WTC11 (cell line): ENCODE results near the gene CFAP20DC. TPM values are rescaled to one million over a fixed set of nuclear protein-coding genes. Genes with fewer than 3 reads are reported as not detected.

Source experiments
- ATAC-seq: fragments of 200-7000 bp; cut with Tn5 transposase; 2 replicates; pipeline ENCODE4 v1.10.0; 2021; ENCODE audit warnings: mild to moderate bottlenecking, moderate library complexity
- CTCF ChIA-PET: fragments of 300-600 bp; sonication (Branson Sonifier 250); formaldehyde crosslinking; loops from one replicate; lab custom pipeline; 2021; ENCODE audit warnings: antibody characterized with exemption; lab: Charles Lee
- POLR2A ChIA-PET: fragments of 350-600 bp; sonication (Branson Sonifier 250); formaldehyde crosslinking; loops from one replicate; lab custom pipeline; 2021; ENCODE audit warnings: antibody characterized with exemption; lab: Charles Lee
- DNase-seq: peaks from one replicate; pipeline ENCODE4 v3.0.0; 2021; ENCODE audit warnings: low spot score
- H3K27ac Mint-ChIP-seq: 2 replicates; pipeline ENCODE4 v1.8.0; 2021; ENCODE audit warnings: mixed read lengths
- H3K27me3 Mint-ChIP-seq: 2 replicates; pipeline ENCODE4 v1.8.0; 2021; ENCODE audit warnings: low read depth, mild to moderate bottlenecking, moderate library complexity, mixed read lengths
- H3K36me3 Mint-ChIP-seq: 2 replicates; pipeline ENCODE4 v1.8.0; 2021; ENCODE audit warnings: mixed read lengths
- H3K4me1 Mint-ChIP-seq: 2 replicates; pipeline ENCODE4 v1.8.0; 2022; ENCODE audit warnings: mixed read lengths
- H3K4me3 Mint-ChIP-seq: 2 replicates; pipeline ENCODE4 v1.8.0; 2021; ENCODE audit warnings: mild to moderate bottlenecking, moderate library complexity, mixed read lengths
- H3K9me3 Mint-ChIP-seq: 2 replicates; pipeline ENCODE4 v1.8.0; 2021; ENCODE audit warnings: mixed read lengths
- ATF3 ChIP-seq: sonication (generic); formaldehyde crosslinking; conservative IDR thresholded peaks from 2 replicates; pipeline ENCODE4 v1.8.1; 2022; ENCODE audit warnings: mild to moderate bottlenecking, missing genetic modification reagents
- ATF6 ChIP-seq: sonication (generic); formaldehyde crosslinking; IDR thresholded peaks from 2 replicates; pipeline ENCODE4 v1.8.1; 2023; ENCODE audit warnings: mild to moderate bottlenecking, missing genetic modification reagents
- CDX4 ChIP-seq: fragments of 250-450 bp; sonication (Bioruptor Pico); IDR thresholded peaks from 2 replicates; pipeline ENCODE4 v1.9.0; 2021; ENCODE audit warnings: moderate library complexity, mild to moderate bottlenecking, inconsistent platforms, borderline replicate concordance
- ELF4 ChIP-seq: sonication (generic); formaldehyde crosslinking; IDR thresholded peaks from 2 replicates; pipeline ENCODE4 v1.8.1; 2022; ENCODE audit warnings: low read depth, mild to moderate bottlenecking, moderate library complexity, missing genetic modification reagents
- GABPB1 ChIP-seq: sonication (generic); formaldehyde crosslinking; IDR thresholded peaks from 2 replicates; pipeline ENCODE4 v1.8.1; 2023; ENCODE audit warnings: mild to moderate bottlenecking, missing genetic modification reagents
- JUN ChIP-seq: sonication (generic); formaldehyde crosslinking; IDR thresholded peaks from 2 replicates; pipeline ENCODE4 v1.8.0; 2023; ENCODE audit warnings: mild to moderate bottlenecking, missing genetic modification reagents
- KAT7 ChIP-seq: sonication (generic); formaldehyde crosslinking; IDR thresholded peaks from 2 replicates; pipeline ENCODE4 v1.8.1; 2023; ENCODE audit warnings: missing genetic modification reagents, mild to moderate bottlenecking, borderline replicate concordance
- MLX ChIP-seq: sonication (generic); formaldehyde crosslinking; IDR thresholded peaks from 2 replicates; pipeline ENCODE4 v1.8.1; 2023; ENCODE audit warnings: mild to moderate bottlenecking, missing genetic modification reagents, moderate library complexity
- NFYB ChIP-seq: sonication (generic); formaldehyde crosslinking; conservative IDR thresholded peaks from 2 replicates; pipeline ENCODE4 v1.8.0; 2022; ENCODE audit warnings: low read depth, missing genetic modification reagents
- PREB ChIP-seq: sonication (generic); formaldehyde crosslinking; IDR thresholded peaks from 2 replicates; pipeline ENCODE4 v1.8.1; 2022; ENCODE audit warnings: mild to moderate bottlenecking, missing genetic modification reagents, moderate library complexity, borderline replicate concordance
- PRRX2 ChIP-seq: fragments of 250-450 bp; sonication (Bioruptor Pico); IDR thresholded peaks from 2 replicates; pipeline ENCODE4 v1.8.0; 2021; ENCODE audit warnings: mild to moderate bottlenecking
- SP1 ChIP-seq: sonication (generic); formaldehyde crosslinking; conservative IDR thresholded peaks from 2 replicates; pipeline ENCODE4 v1.8.1; 2022; ENCODE audit warnings: missing genetic modification reagents
- TEAD1 ChIP-seq: sonication (generic); formaldehyde crosslinking; IDR thresholded peaks from 2 replicates; pipeline ENCODE4 v1.8.0; 2022; ENCODE audit warnings: mild to moderate bottlenecking, missing genetic modification reagents
- TEAD4 ChIP-seq: sonication (generic); formaldehyde crosslinking; IDR thresholded peaks from 2 replicates; pipeline ENCODE4 v1.8.0; 2022; ENCODE audit warnings: mild to moderate bottlenecking, missing genetic modification reagents
- ZNF219 ChIP-seq: sonication (generic); formaldehyde crosslinking; IDR thresholded peaks from 2 replicates; pipeline ENCODE4 v1.8.0; 2023; ENCODE audit warnings: missing genetic modification reagents, mild to moderate bottlenecking, borderline replicate concordance
- ZNF263 ChIP-seq: sonication (generic); formaldehyde crosslinking; IDR thresholded peaks from 2 replicates; pipeline ENCODE4 v1.8.1; 2022; ENCODE audit warnings: low read depth, mild to moderate bottlenecking, moderate library complexity, missing genetic modification reagents
- ZNF317 ChIP-seq: sonication (generic); formaldehyde crosslinking; IDR thresholded peaks from 2 replicates; pipeline ENCODE4 v1.8.1; 2023; ENCODE audit warnings: low read depth, mild to moderate bottlenecking, moderate library complexity, missing genetic modification reagents, borderline replicate concordance
- total RNA-seq: library from RNA; stranded (reverse); gene quantifications from 3 replicates; pipeline ENCODE4 v1.2.3, GENCODE V29; 2021
- TF ChIP-seq, protein P1 (sequence below): sonication (generic); formaldehyde crosslinking; IDR thresholded peaks from 2 replicates; pipeline ENCODE4 v1.8.1; 2023; ENCODE audit warnings: mild to moderate bottlenecking, missing genetic modification reagents, moderate library complexity
- TF ChIP-seq, protein P2 (sequence below): sonication (generic); formaldehyde crosslinking; conservative IDR thresholded peaks from 2 replicates; pipeline ENCODE4 v1.8.1; 2023; ENCODE audit warnings: mild to moderate bottlenecking, low read depth, missing genetic modification reagents, moderate library complexity

CFAP20DC gene
- total RNA-seq, 1 experiment from 2014 or later, result 4.9 TPM

- TF ChIP-seq, protein P1, sequence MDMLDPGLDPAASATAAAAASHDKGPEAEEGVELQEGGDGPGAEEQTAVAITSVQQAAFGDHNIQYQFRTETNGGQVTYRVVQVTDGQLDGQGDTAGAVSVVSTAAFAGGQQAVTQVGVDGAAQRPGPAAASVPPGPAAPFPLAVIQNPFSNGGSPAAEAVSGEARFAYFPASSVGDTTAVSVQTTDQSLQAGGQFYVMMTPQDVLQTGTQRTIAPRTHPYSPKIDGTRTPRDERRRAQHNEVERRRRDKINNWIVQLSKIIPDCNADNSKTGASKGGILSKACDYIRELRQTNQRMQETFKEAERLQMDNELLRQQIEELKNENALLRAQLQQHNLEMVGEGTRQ (CRISPR knock-in tag), result no peak
- no peak for TF ChIP-seq SP1 (CRISPR knock-in tag)
- no peak for TF ChIP-seq MLX (CRISPR knock-in tag)
- TF ChIP-seq ZNF219 (CRISPR knock-in tag), result no peak
- no peak for TF ChIP-seq GABPB1 (CRISPR knock-in tag)
- TF ChIP-seq, protein P2, sequence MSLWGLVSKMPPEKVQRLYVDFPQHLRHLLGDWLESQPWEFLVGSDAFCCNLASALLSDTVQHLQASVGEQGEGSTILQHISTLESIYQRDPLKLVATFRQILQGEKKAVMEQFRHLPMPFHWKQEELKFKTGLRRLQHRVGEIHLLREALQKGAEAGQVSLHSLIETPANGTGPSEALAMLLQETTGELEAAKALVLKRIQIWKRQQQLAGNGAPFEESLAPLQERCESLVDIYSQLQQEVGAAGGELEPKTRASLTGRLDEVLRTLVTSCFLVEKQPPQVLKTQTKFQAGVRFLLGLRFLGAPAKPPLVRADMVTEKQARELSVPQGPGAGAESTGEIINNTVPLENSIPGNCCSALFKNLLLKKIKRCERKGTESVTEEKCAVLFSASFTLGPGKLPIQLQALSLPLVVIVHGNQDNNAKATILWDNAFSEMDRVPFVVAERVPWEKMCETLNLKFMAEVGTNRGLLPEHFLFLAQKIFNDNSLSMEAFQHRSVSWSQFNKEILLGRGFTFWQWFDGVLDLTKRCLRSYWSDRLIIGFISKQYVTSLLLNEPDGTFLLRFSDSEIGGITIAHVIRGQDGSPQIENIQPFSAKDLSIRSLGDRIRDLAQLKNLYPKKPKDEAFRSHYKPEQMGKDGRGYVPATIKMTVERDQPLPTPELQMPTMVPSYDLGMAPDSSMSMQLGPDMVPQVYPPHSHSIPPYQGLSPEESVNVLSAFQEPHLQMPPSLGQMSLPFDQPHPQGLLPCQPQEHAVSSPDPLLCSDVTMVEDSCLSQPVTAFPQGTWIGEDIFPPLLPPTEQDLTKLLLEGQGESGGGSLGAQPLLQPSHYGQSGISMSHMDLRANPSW (CRISPR knock-in tag), result no peak
- TF ChIP-seq ZNF317 (CRISPR knock-in tag), result no peak
- no peak for TF ChIP-seq ZNF263 (CRISPR knock-in tag)
- no peak for TF ChIP-seq ATF6
Observed at GRCh38 chr3:59023612-59024011, 26.2 kb downstream of the CFAP20DC start (continued).

DNA sequence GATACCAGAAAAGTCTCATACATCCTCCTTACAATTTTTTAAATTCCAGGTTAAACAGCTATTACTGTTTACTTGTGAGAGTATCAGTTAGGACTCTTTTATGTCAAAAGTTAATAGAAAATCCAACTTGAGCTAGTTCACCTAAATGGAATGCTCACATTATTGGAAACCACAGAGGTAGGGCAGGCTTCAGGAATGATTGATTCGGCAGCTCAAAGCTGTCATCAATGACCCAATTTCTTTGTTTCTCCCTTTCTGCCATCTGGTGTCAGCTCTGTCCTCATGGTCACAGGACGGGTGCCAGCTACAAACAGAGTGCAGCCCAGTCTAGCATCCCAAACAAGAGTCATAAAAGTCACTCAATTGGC, 32.2 kb downstream of the CFAP20DC start:
- Mint-ChIP-seq H3K9me3 (peaks cover 4% of the 10 kb centered on the region; the same call in 1 of the 2 replicates), H3K4me3 (no peak overlapping the region), H3K27ac (no peak overlapping the region), H3K27me3 (no peaks in the 10 kb centered on the region), H3K36me3 (no peaks in the 10 kb centered on the region), H3K4me1 (no peaks in the 10 kb centered on the region)
- ChIA-PET POLR2A (no interaction called here), CTCF (no interaction called here)
- TF ChIP-seq TEAD4 (CRISPR knock-in tag), result no peak
- TF ChIP-seq NFYB, result no peak
- TF ChIP-seq ATF3 (CRISPR knock-in tag), result no peak
- TF ChIP-seq TEAD1, result no peak
- no peak for TF ChIP-seq PRRX2 (CRISPR knock-in tag)
- TF ChIP-seq GABPB1 (CRISPR knock-in tag), result no peak
- no peak for TF ChIP-seq PREB (CRISPR knock-in tag)
- TF ChIP-seq JUN (CRISPR knock-in tag), result no peak
- no peak for TF ChIP-seq KAT7 (CRISPR knock-in tag)
- no peak for TF ChIP-seq ELF4 (CRISPR knock-in tag)
- TF ChIP-seq CDX4 (CRISPR knock-in tag), result no peak
- no peak for TF ChIP-seq MLX (CRISPR knock-in tag)
- no peak for ATAC-seq
- no peak for DNase-seq
